Mesothelial cell of epicardium (in vitro differentiated cells): ENCODE measurements around the gene DIP2C. TPM values are rescaled to one million over a fixed set of nuclear protein-coding genes. Genes with fewer than 3 reads are reported as not detected.
"Not testable (repeated sequence)": the region's sequence is repeated elsewhere in the genome, so short reads cannot be mapped to it uniquely, and the experiment has no call there.

ENCODE experiments used
- DNase-seq, 2 experiments: peaks; one replicate each; pipeline ENCODE4 v3.0.0; 2021; ENCODE audit warnings: low spot score in 2 of 2; ENCODE audit not compliant: unreplicated experiment in 2 of 2
- H3K27ac Mint-ChIP-seq: 2 replicates; pipeline ENCODE4 v1.8.0; 2021; ENCODE audit warnings: mixed read lengths
- H3K27me3 Mint-ChIP-seq: 2 replicates; pipeline ENCODE4 v1.8.0; 2021; ENCODE audit warnings: low read depth, mixed read lengths
- H3K36me3 Mint-ChIP-seq: 2 replicates; pipeline ENCODE4 v1.8.0; 2021; ENCODE audit warnings: mixed read lengths
- H3K4me1 Mint-ChIP-seq: 2 replicates; pipeline ENCODE4 v1.8.0; 2021; ENCODE audit warnings: mixed read lengths
- H3K4me3 Mint-ChIP-seq: 2 replicates; pipeline ENCODE4 v1.8.0; 2021; ENCODE audit warnings: mild to moderate bottlenecking, moderate library complexity, mixed read lengths
- H3K9me3 Mint-ChIP-seq: 2 replicates; pipeline ENCODE4 v1.8.0; 2021; ENCODE audit warnings: mixed read lengths
- CTCF ChIP-seq: fragments of 200-600 bp; sonication (generic); IDR thresholded peaks from one replicate; pipeline ENCODE4 v1.5.0; 2021; ENCODE audit warnings: antibody characterized with exemption; ENCODE audit not compliant: unreplicated experiment
- total RNA-seq: library from RNA; stranded (reverse); gene quantifications from 3 replicates; pipeline ENCODE4 v1.2.1, GENCODE V29; 2021

The DIP2C gene
- total RNA-seq, 1 donor from 2014 or later: 30.3 TPM

GRCh38 chr10:636016-636730 lies 53.3 kb downstream of the DIP2C start:
- TF ChIP-seq CTCF: no peak
- Mint-ChIP-seq H3K36me3 (peaks cover 7% of the 10 kb centered on the region), H3K9me3 (no peaks in the 10 kb centered on the region), H3K27ac (peak overlapping the region; percentile 69), H3K4me3 (no peak overlapping the region), H3K27me3 (no peaks in the 10 kb centered on the region), H3K4me1 (peaks cover 46% of the 10 kb centered on the region)
- DNase-seq: no peak

- no peak overlapping the region for H3K27ac Mint-ChIP-seq
- H3K4me3 Mint-ChIP-seq: no peak overlapping the region
- DNase-seq: no peak
- H3K27me3 Mint-ChIP-seq: no peaks in the 10 kb centered on the region
- peaks cover 51% of the 10 kb centered on the region for H3K4me1 Mint-ChIP-seq
- no peak for TF ChIP-seq CTCF
- no peaks in the 10 kb centered on the region for H3K9me3 Mint-ChIP-seq
- peaks cover 7% of the 10 kb centered on the region for H3K36me3 Mint-ChIP-seq
Observed at GRCh38 chr10:635088-635861, 54.2 kb downstream of the DIP2C start.

- no peak for DNase-seq
- no peaks in the 10 kb centered on the region for H3K27me3 Mint-ChIP-seq
- no peak for TF ChIP-seq CTCF
- H3K36me3 Mint-ChIP-seq: peaks cover 7% of the 10 kb centered on the region
- no peaks in the 10 kb centered on the region for H3K9me3 Mint-ChIP-seq
- peak overlapping the region; percentile 41 for H3K27ac Mint-ChIP-seq
- H3K4me3 Mint-ChIP-seq: no peak overlapping the region
- H3K4me1 Mint-ChIP-seq: peaks cover 51% of the 10 kb centered on the region
Observed at GRCh38 chr10:634256-634655, 55.2 kb downstream of the DIP2C start.

GRCh38 chr10:633279-634245 lies 55.9 kb downstream of the DIP2C start:
- Mint-ChIP-seq H3K27ac (peak overlapping the region; percentile 41), H3K36me3 (peaks cover 7% of the 10 kb centered on the region), H3K4me1 (peaks cover 49% of the 10 kb centered on the region), H3K4me3 (no peak overlapping the region), H3K27me3 (no peaks in the 10 kb centered on the region), H3K9me3 (no peaks in the 10 kb centered on the region)
- TF ChIP-seq CTCF: no peak
- DNase-seq: no peak

GRCh38 chr10:632807-633177 lies 56.7 kb downstream of the DIP2C start:
- H3K9me3 Mint-ChIP-seq, H3K27ac Mint-ChIP-seq, DNase-seq, H3K36me3 Mint-ChIP-seq, H3K4me3 Mint-ChIP-seq, H3K27me3 Mint-ChIP-seq: not testable (repeated sequence)
- H3K4me1 Mint-ChIP-seq: peaks cover 44% of the 10 kb centered on the region

- not testable (repeated sequence) for H3K27me3 Mint-ChIP-seq, H3K4me3 Mint-ChIP-seq, H3K27ac Mint-ChIP-seq, H3K36me3 Mint-ChIP-seq, H3K9me3 Mint-ChIP-seq, DNase-seq
- peaks cover 39% of the 10 kb centered on the region for H3K4me1 Mint-ChIP-seq
Observed at GRCh38 chr10:632155-632806, 57.2 kb downstream of the DIP2C start.
